ENCODE data around the gene TRHDE.

TRHDE gene

GRCh38 chr12:72261885-72262284 is 10.3 kb upstream of the TRHDE start:
- no peak overlapping the region for H2AFZ ChIP-seq (ENCODE audit: low read length)
- H2BK15ac ChIP-seq (ENCODE audit: low read length): no peak overlapping the region
- no peaks in the 10 kb centered on the region for H3K27me3 ChIP-seq (ENCODE audit: control insufficient read depth in 3 of 3, insufficient read depth in 3 of 3, low read depth in 1 of 3, low read length in 3 of 3)
- no peak overlapping the region for H2AK5ac ChIP-seq (ENCODE audit: low read depth, low read length)
- H3K36me3 ChIP-seq (replicated peaks in 1 of 2; ENCODE audit: control insufficient read depth in 2 of 2, insufficient read depth in 2 of 2, low read length in 2 of 2): no peaks in the 10 kb centered on the region
- H3K14ac ChIP-seq (ENCODE audit: low read length): no peak overlapping the region
- H2BK120ac ChIP-seq (ENCODE audit: low read depth, low read length): no peak overlapping the region
- no peak overlapping the region for H3K27ac ChIP-seq (replicated peaks; ENCODE audit: low read length)
- H3K4ac ChIP-seq (ENCODE audit: low read length): no peak overlapping the region
- no peak overlapping the region for H4K91ac ChIP-seq (ENCODE audit: low read depth, low read length, poor library complexity)
- no peaks in the 10 kb centered on the region for H3K4me1 ChIP-seq (ENCODE audit: control insufficient read depth in 2 of 2, insufficient read depth in 1 of 2, low read depth in 1 of 2, low read length in 2 of 2)
- H3K9ac ChIP-seq (ENCODE audit: low read depth, low read length, poor library complexity): no peak overlapping the region
- no peak for DNase-seq (ENCODE audit: low spot score)
- H3K18ac ChIP-seq (ENCODE audit: low read length): no peak overlapping the region
- H3K4me3 ChIP-seq (ENCODE audit: low read length in 2 of 2): no peak overlapping the region
- no peak overlapping the region for H2BK5ac ChIP-seq (ENCODE audit: low read length)
- H3K79me1 ChIP-seq (ENCODE audit: low read depth, low read length): no peaks in the 10 kb centered on the region
- H3K9me3 ChIP-seq (replicated peaks in 1 of 2; ENCODE audit: control insufficient read depth in 2 of 2, insufficient read depth in 1 of 2, low read depth in 1 of 2, low read length in 2 of 2): no peaks in the 10 kb centered on the region
- no peak overlapping the region for H4K8ac ChIP-seq (ENCODE audit: low read depth, low read length)
- no peak overlapping the region for H2BK12ac ChIP-seq (ENCODE audit: low read length)
- H3K4me2 ChIP-seq (ENCODE audit: insufficient read depth, low read length, poor library complexity, severe bottlenecking): no peak overlapping the region
- no peak overlapping the region for H3K23ac ChIP-seq (ENCODE audit: low read depth, low read length, poor library complexity)
- WGBS, 2 donors (ENCODE audit: extremely low coverage in 2 of 2, insufficient read length in 2 of 2, insufficient replicate concordance in 1 of 2): no CpG with 5 or more reads among the region's 2 CpGs

- Histone ChIP-seq H3K14ac (ENCODE audit: low read length) (no peak overlapping the region), H3K9ac (ENCODE audit: low read depth, low read length, poor library complexity) (no peak overlapping the region), H3K36me3 (replicated peaks in 1 of 2; ENCODE audit: control insufficient read depth in 2 of 2, insufficient read depth in 2 of 2, low read length in 2 of 2) (no peaks in the 10 kb centered on the region), H2BK120ac (ENCODE audit: low read depth, low read length) (no peak overlapping the region), H2AK5ac (ENCODE audit: low read depth, low read length) (no peak overlapping the region), H3K9me3 (replicated peaks in 1 of 2; ENCODE audit: control insufficient read depth in 2 of 2, insufficient read depth in 1 of 2, low read depth in 1 of 2, low read length in 2 of 2) (no peaks in the 10 kb centered on the region), H3K27me3 (ENCODE audit: control insufficient read depth in 3 of 3, insufficient read depth in 3 of 3, low read depth in 1 of 3, low read length in 3 of 3) (no peaks in the 10 kb centered on the region), H3K23ac (ENCODE audit: low read depth, low read length, poor library complexity) (no peak overlapping the region), H3K4ac (ENCODE audit: low read length) (no peak overlapping the region), H2BK15ac (ENCODE audit: low read length) (no peak overlapping the region), H4K8ac (ENCODE audit: low read depth, low read length) (no peak overlapping the region), H3K18ac (ENCODE audit: low read length) (no peak overlapping the region), H2BK5ac (ENCODE audit: low read length) (no peak overlapping the region), H3K27ac (replicated peaks; ENCODE audit: low read length) (no peak overlapping the region), H2BK12ac (ENCODE audit: low read length) (no peak overlapping the region), H3K79me1 (ENCODE audit: low read depth, low read length) (no peaks in the 10 kb centered on the region), H3K4me2 (ENCODE audit: insufficient read depth, low read length, poor library complexity, severe bottlenecking) (no peak overlapping the region), H4K91ac (ENCODE audit: low read depth, low read length, poor library complexity) (no peak overlapping the region), H3K4me1 (ENCODE audit: control insufficient read depth in 2 of 2, insufficient read depth in 1 of 2, low read depth in 1 of 2, low read length in 2 of 2) (peaks cover 0 to 1% of the 10 kb centered on the region in 2 donors), H2AFZ (ENCODE audit: low read length) (no peak overlapping the region), H3K4me3 (ENCODE audit: low read length in 2 of 2) (no peak overlapping the region)
- no CpG with 5 or more reads among the region's 1 CpG for WGBS, 2 donors (ENCODE audit: extremely low coverage in 2 of 2, insufficient read length in 2 of 2, insufficient replicate concordance in 1 of 2)
- no peak for DNase-seq (ENCODE audit: low spot score)
These were observed 7.5 kb upstream of the TRHDE start for GRCh38 chr12:72264548-72265175.

- H2BK15ac ChIP-seq (ENCODE audit: low read length): no peak overlapping the region
- no peak overlapping the region for H4K91ac ChIP-seq (ENCODE audit: low read depth, low read length, poor library complexity)
- H3K23ac ChIP-seq (ENCODE audit: low read depth, low read length, poor library complexity): no peak overlapping the region
- no peak overlapping the region for H3K14ac ChIP-seq (ENCODE audit: low read length)
- H4K8ac ChIP-seq (ENCODE audit: low read depth, low read length): no peak overlapping the region
- H3K79me1 ChIP-seq (ENCODE audit: low read depth, low read length): no peaks in the 10 kb centered on the region
- H2AK5ac ChIP-seq (ENCODE audit: low read depth, low read length): no peak overlapping the region
- no peak for DNase-seq (ENCODE audit: low spot score)
- WGBS, 2 donors (ENCODE audit: extremely low coverage in 2 of 2, insufficient read length in 2 of 2, insufficient replicate concordance in 1 of 2): no CpG with 5 or more reads among the region's 2 CpGs
- H3K27me3 ChIP-seq (ENCODE audit: control insufficient read depth in 3 of 3, insufficient read depth in 3 of 3, low read depth in 1 of 3, low read length in 3 of 3): peaks cover 3 to 7% (median 3%) of the 10 kb centered on the region in 3 experiments
- H2AFZ ChIP-seq (ENCODE audit: low read length): no peak overlapping the region
- peaks cover 4 to 8% of the 10 kb centered on the region in 2 donors for H3K4me1 ChIP-seq (ENCODE audit: control insufficient read depth in 2 of 2, insufficient read depth in 1 of 2, low read depth in 1 of 2, low read length in 2 of 2)
- no peaks in the 10 kb centered on the region for H3K36me3 ChIP-seq (replicated peaks in 1 of 2; ENCODE audit: control insufficient read depth in 2 of 2, insufficient read depth in 2 of 2, low read length in 2 of 2)
- H3K27ac ChIP-seq (replicated peaks; ENCODE audit: low read length): no peak overlapping the region
- H2BK12ac ChIP-seq (ENCODE audit: low read length): no peak overlapping the region
- no peak overlapping the region for H3K4me2 ChIP-seq (ENCODE audit: insufficient read depth, low read length, poor library complexity, severe bottlenecking)
- no peak overlapping the region for H2BK5ac ChIP-seq (ENCODE audit: low read length)
- no peaks in the 10 kb centered on the region for H3K9me3 ChIP-seq (replicated peaks in 1 of 2; ENCODE audit: control insufficient read depth in 2 of 2, insufficient read depth in 1 of 2, low read depth in 1 of 2, low read length in 2 of 2)
- H2BK120ac ChIP-seq (ENCODE audit: low read depth, low read length): no peak overlapping the region
- H3K4ac ChIP-seq (ENCODE audit: low read length): no peak overlapping the region
- H3K9ac ChIP-seq (ENCODE audit: low read depth, low read length, poor library complexity): no peak overlapping the region
- no peak overlapping the region for H3K18ac ChIP-seq (ENCODE audit: low read length)
- no peak overlapping the region for H3K4me3 ChIP-seq (ENCODE audit: low read length in 2 of 2)
These were observed 4.2 kb upstream of the TRHDE start for GRCh38 chr12:72267974-72268373.

- DNase-seq (ENCODE audit: low spot score): no peak
- no peak overlapping the region for H4K8ac ChIP-seq (ENCODE audit: low read depth, low read length)
- no CpG with 5 or more reads among the region's 2 CpGs for WGBS, 2 donors (ENCODE audit: extremely low coverage in 2 of 2, insufficient read length in 2 of 2, insufficient replicate concordance in 1 of 2)
- H2AFZ ChIP-seq (ENCODE audit: low read length): no peak overlapping the region
- H2BK15ac ChIP-seq (ENCODE audit: low read length): no peak overlapping the region
- H3K23ac ChIP-seq (ENCODE audit: low read depth, low read length, poor library complexity): no peak overlapping the region
- no peak overlapping the region for H3K14ac ChIP-seq (ENCODE audit: low read length)
- peaks cover 7 to 11% (median 7%) of the 10 kb centered on the region in 3 experiments for H3K27me3 ChIP-seq (ENCODE audit: control insufficient read depth in 3 of 3, insufficient read depth in 3 of 3, low read depth in 1 of 3, low read length in 3 of 3)
- no peaks in the 10 kb centered on the region for H3K9me3 ChIP-seq (replicated peaks in 1 of 2; ENCODE audit: control insufficient read depth in 2 of 2, insufficient read depth in 1 of 2, low read depth in 1 of 2, low read length in 2 of 2)
- no peak overlapping the region for H2BK120ac ChIP-seq (ENCODE audit: low read depth, low read length)
- peaks cover 4 to 8% of the 10 kb centered on the region in 2 donors for H3K4me1 ChIP-seq (ENCODE audit: control insufficient read depth in 2 of 2, insufficient read depth in 1 of 2, low read depth in 1 of 2, low read length in 2 of 2)
- H4K91ac ChIP-seq (ENCODE audit: low read depth, low read length, poor library complexity): no peak overlapping the region
- H3K4me3 ChIP-seq (ENCODE audit: low read length in 2 of 2): no peak overlapping the region
- no peak overlapping the region for H2AK5ac ChIP-seq (ENCODE audit: low read depth, low read length)
- H2BK5ac ChIP-seq (ENCODE audit: low read length): no peak overlapping the region
- no peak overlapping the region for H2BK12ac ChIP-seq (ENCODE audit: low read length)
- H3K4ac ChIP-seq (ENCODE audit: low read length): no peak overlapping the region
- H3K79me1 ChIP-seq (ENCODE audit: low read depth, low read length): no peaks in the 10 kb centered on the region
- H3K27ac ChIP-seq (replicated peaks; ENCODE audit: low read length): no peak overlapping the region
- H3K4me2 ChIP-seq (ENCODE audit: insufficient read depth, low read length, poor library complexity, severe bottlenecking): no peak overlapping the region
- no peak overlapping the region for H3K9ac ChIP-seq (ENCODE audit: low read depth, low read length, poor library complexity)
- no peak overlapping the region for H3K18ac ChIP-seq (ENCODE audit: low read length)
- no peaks in the 10 kb centered on the region for H3K36me3 ChIP-seq (replicated peaks in 1 of 2; ENCODE audit: control insufficient read depth in 2 of 2, insufficient read depth in 2 of 2, low read length in 2 of 2)
These were observed 3.8 kb upstream of the TRHDE start for GRCh38 chr12:72268386-72268785.

Data from neuronal stem cell (in vitro differentiated cells).